Activated CD8-positive, alpha-beta T cell treated with anti-CD3 and anti-CD28 coated beads, Interleukin-2, amount 10 ng/mL, durations not matched to agents 7 days and 5 days (primary cell): ENCODE results near the gene F10. TPM values are rescaled to one million over a fixed set of nuclear protein-coding genes. Genes with fewer than 3 reads are reported as not detected.

ENCODE experiments used
- ATAC-seq: fragments of 150-1000 bp; cut with Tn5 transposase; one replicate; pipeline ENCODE4 v1.10.0; 2021; ENCODE audit warnings: moderate library complexity
- CTCF ChIA-PET: fragments of 350-600 bp; sonication (Branson Sonifier 250); formaldehyde crosslinking; loops from one replicate; lab custom pipeline; 2021; ENCODE audit warnings: antibody characterized with exemption; lab: Charles Lee
- POLR2A ChIA-PET: fragments of 350-600 bp; sonication (Branson Sonifier 250); formaldehyde crosslinking; loops from one replicate; lab custom pipeline; 2021; ENCODE audit warnings: antibody characterized with exemption; lab: Charles Lee
- DNase-seq: peaks from one replicate; pipeline ENCODE4 v3.0.0-alpha.2; 2020
- H3K27ac Mint-ChIP-seq: one replicate; pipeline ENCODE4 v1.8.0; 2021; ENCODE audit warnings: mild to moderate bottlenecking, mixed read lengths
- H3K27me3 Mint-ChIP-seq: one replicate; pipeline ENCODE4 v1.8.0; 2021; ENCODE audit warnings: low read depth, mixed read lengths
- H3K36me3 Mint-ChIP-seq: one replicate; pipeline ENCODE4 v1.8.0; 2021; ENCODE audit warnings: low read depth, mixed read lengths
- H3K4me1 Mint-ChIP-seq: one replicate; pipeline ENCODE4 v1.8.0; 2021; ENCODE audit warnings: low read depth, mixed read lengths
- H3K4me3 Mint-ChIP-seq: one replicate; pipeline ENCODE4 v1.8.0; 2021; ENCODE audit warnings: mild to moderate bottlenecking, mixed read lengths
- H3K9me3 Mint-ChIP-seq: one replicate; pipeline ENCODE4 v1.8.0; 2022; ENCODE audit warnings: mixed read lengths; ENCODE audit not compliant: insufficient read depth
- total RNA-seq, 2 experiments: library from RNA; stranded (reverse); gene quantifications; one replicate each; pipeline ENCODE4 v1.2.3, GENCODE V29; 2021

F10 gene
- total RNA-seq, 2 experiments from 2014 or later, result not detected

DNA sequence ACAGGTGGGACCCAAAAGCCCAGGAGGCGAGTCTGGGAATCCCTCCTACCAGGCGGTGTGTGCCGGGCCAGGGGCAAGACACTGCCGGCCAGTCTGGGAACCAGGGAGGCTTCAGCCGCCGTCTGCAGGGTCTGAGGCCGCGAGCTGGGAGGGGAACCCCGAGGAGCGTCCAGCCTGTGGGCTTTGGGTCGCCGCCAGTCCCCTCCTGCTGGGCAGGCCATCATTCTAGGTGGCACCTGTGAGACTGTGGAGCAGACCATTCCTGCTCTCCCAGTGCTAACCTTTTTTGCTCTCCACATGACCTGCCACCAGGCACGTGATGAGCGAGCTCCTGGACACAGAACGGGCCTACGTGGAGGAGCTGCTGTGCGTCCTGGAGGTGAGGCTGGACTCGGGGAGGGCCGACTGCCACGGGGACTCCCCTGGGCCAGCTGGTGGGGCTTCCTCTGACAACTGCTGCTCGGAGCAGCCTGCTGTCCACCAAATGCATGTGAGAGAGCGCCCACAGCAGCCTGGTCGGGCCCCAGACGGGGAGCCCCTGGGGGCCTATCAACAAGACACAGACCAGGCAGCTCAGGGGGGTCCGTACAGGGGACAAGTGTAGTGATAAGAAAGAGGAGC, 41.6 kb upstream of the F10 start:
- ChIA-PET POLR2A (no interaction called here), CTCF (no interaction called here)
- no peaks in the 10 kb centered on the region for H3K4me1 Mint-ChIP-seq
- H3K9me3 Mint-ChIP-seq, result no peaks in the 10 kb centered on the region
- ATAC-seq (no peak), DNase-seq (no peak)
- no peaks in the 10 kb centered on the region for H3K36me3 Mint-ChIP-seq
- no peaks in the 10 kb centered on the region for H3K27me3 Mint-ChIP-seq
- no peak overlapping the region for H3K4me3 Mint-ChIP-seq
- H3K27ac Mint-ChIP-seq, result no peak overlapping the region

DNA sequence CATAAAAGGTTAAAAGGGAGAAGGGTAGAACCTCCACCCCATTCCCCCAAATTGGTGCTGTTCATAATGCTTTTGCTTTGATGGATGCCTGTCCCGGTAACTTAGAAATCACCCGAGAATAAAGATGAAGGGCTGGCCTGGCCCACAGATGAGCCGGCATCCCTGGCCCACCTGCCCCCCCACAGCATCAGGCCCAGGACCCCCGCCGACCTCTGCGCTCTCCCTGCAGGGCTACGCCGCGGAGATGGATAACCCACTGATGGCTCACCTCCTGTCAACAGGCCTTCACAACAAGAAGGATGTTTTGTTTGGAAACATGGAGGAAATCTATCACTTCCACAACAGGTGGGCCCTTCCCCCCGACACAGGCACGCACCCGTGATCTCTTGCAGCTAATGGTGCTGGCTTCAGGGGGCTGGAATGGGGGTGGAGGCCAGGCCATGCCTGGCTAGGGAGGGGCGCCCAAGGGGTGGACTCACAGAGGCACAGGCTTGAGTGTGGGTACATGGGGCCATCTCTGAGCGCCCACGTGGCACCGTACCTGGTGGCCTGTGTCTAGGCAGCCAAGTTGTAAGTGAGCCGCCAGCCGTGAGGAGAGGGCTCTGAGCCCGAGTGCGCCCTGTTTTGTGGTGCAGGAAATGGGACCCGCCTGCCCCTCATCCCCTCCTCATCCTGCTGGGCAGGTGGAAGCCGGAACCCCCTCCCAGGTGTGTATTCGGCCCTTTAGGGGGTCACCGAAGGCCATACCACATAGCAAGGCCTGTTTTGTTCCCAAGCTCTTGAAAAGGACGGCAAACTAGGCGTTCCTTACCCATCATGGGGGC, 40.2 kb upstream of the F10 start:
- H3K4me3 Mint-ChIP-seq, result no peak overlapping the region
- CTCF ChIA-PET, result interaction anchor here (0.6 kb wide), 1 partner anchor 655 kb away, joined by 3 read pairs; no protein-coding TSS in a partner anchor
- DNase-seq (no peak), ATAC-seq (no peak)
- H3K9me3 Mint-ChIP-seq, result no peaks in the 10 kb centered on the region
- H3K27me3 Mint-ChIP-seq, result no peaks in the 10 kb centered on the region
- H3K36me3 Mint-ChIP-seq, result no peaks in the 10 kb centered on the region
- H3K4me1 Mint-ChIP-seq, result no peaks in the 10 kb centered on the region
- no peak overlapping the region for H3K27ac Mint-ChIP-seq
- POLR2A ChIA-PET, result no interaction called here

DNA sequence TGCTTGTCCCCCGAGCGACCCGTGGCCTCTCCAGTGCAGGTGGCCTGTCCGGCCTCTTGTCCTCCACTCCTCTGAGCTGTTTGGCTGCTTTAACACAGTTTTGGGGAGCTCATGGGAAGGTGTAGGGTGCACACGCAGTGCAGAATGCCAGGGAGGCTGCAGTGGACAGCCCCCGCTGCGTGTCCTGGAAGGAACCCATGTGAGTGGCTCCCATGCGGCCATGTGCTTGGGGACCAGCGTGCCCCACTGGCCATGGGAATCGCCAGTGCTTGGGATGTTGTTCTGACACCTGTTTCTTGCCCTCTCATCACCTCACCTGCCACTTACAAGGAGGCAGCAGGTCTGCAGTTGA, 39.6 kb upstream of the F10 start:
- ChIA-PET POLR2A (no interaction called here), CTCF (interaction anchor here (0.6 kb wide), 1 partner anchor 656 kb away, joined by 3 read pairs; no protein-coding TSS in a partner anchor)
- no peaks in the 10 kb centered on the region for H3K9me3 Mint-ChIP-seq
- no peaks in the 10 kb centered on the region for H3K4me1 Mint-ChIP-seq
- DNase-seq (no peak), ATAC-seq (no peak)
- no peaks in the 10 kb centered on the region for H3K36me3 Mint-ChIP-seq
- H3K27me3 Mint-ChIP-seq, result no peaks in the 10 kb centered on the region
- no peak overlapping the region for H3K4me3 Mint-ChIP-seq
- H3K27ac Mint-ChIP-seq, result no peak overlapping the region

DNA sequence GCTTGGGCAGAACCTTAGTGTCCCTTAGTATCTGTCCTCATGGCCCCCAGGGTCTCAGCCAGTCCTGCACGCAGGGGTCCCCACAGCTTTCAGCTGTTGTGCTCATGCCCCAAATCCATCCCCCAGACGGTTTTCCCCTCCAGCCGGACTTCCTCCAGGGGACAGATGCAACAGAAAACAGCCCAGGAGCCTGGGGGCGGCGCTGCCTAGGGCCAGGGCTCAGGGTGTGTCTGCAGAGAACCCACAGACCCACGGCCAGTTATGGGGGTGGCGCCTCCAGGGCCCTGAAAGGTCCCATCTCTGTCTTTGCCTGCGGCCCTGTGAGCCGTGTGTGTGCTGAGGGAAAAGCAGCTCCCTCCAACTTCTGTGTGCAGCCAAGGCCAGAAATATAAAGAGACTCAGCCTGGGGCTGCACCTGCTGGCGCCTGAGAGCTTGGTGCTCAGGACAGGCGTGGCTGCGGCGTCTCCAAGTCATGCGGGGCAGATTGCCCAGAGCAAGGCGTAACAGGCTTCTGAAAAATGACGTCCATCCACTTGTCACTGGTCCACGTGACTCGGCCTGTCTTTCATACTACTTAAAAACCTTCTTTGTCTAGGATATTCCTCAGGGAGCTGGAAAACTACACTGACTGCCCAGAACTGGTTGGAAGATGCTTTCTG, 39.1 kb upstream of the F10 start:
- DNase-seq (no peak), ATAC-seq (no peak)
- no peaks in the 10 kb centered on the region for H3K27me3 Mint-ChIP-seq
- H3K27ac Mint-ChIP-seq, result no peak overlapping the region
- H3K9me3 Mint-ChIP-seq, result no peaks in the 10 kb centered on the region
- no peaks in the 10 kb centered on the region for H3K36me3 Mint-ChIP-seq
- no peaks in the 10 kb centered on the region for H3K4me1 Mint-ChIP-seq
- no peak overlapping the region for H3K4me3 Mint-ChIP-seq
- ChIA-PET POLR2A (no interaction called here), CTCF (no interaction called here)

DNA sequence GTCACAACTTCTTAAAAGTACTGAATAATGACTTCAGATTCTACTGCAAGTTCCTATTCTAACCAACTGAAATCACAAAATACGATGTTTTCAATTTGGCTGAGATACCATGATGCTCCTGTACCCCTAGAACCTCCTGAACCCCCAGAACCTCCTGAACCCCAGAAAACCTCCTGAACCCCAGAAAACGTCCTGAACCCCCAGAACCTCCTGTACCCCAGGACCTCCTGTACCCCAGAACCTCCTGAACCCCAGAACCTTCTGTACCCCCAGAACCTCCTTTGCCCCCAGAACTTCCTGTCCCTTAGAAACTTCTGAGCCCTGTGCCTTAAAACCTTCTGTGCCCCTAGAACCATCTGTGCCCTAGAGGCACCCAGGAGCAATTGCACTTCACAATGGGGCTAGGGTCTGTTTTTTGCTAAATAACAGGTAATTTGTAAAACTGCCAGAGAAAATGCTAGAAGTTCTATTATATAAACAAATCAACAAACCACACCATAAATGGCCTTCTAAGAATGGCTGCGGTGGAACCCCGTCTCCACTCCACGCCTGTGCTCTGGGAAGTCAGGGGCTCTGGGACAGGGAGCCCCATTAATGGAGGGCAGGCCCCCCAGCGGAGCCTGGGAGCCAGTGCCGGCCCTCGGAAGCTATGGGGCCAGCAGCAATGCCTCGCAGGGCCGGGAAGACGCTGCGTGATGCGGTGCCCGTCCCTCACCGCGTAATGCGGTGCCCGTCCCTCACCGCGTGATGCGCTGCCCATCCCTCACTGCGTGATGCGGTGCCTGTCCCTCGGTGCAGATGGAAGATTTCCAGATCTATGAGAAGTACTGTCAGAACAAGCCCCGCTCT, 38.3 kb upstream of the F10 start:
- no peaks in the 10 kb centered on the region for H3K27me3 Mint-ChIP-seq
- no peaks in the 10 kb centered on the region for H3K36me3 Mint-ChIP-seq
- no peaks in the 10 kb centered on the region for H3K4me1 Mint-ChIP-seq
- H3K27ac Mint-ChIP-seq, result no peak overlapping the region
- no peaks in the 10 kb centered on the region for H3K9me3 Mint-ChIP-seq
- POLR2A ChIA-PET, result no interaction called here
- no peak overlapping the region for H3K4me3 Mint-ChIP-seq
- DNase-seq (no peak), ATAC-seq (no peak)
- CTCF ChIA-PET, result no interaction called here

DNA sequence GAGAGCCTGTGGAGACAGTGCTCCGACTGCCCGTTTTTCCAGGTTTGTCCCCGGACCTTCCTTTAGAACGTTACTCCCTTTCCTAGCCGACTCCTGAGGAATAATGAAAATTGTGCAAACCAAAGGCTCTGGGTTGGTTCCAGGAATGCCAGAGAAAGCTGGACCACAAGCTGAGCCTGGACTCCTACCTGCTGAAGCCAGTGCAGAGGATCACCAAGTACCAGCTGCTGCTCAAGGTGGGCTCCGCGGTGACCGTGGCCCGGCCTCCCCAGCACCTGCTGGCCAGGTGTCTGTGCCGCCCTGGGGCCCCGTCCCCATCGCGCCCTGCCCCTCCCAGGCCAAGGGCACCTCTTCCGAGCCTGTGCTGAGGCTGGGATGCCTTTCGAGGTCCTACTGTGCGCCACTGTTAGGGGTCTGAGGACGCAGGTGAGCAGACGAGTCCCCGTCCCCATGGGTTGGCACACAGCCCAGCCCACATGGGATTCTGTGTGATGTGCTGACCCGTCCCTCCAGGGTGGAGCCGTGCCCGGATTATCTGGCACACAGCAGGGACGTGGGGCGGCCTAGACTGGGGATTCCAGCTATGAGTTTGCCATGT, 37.6 kb upstream of the F10 start:
- POLR2A ChIA-PET, result no interaction called here
- H3K4me1 Mint-ChIP-seq, result no peaks in the 10 kb centered on the region

DNA sequence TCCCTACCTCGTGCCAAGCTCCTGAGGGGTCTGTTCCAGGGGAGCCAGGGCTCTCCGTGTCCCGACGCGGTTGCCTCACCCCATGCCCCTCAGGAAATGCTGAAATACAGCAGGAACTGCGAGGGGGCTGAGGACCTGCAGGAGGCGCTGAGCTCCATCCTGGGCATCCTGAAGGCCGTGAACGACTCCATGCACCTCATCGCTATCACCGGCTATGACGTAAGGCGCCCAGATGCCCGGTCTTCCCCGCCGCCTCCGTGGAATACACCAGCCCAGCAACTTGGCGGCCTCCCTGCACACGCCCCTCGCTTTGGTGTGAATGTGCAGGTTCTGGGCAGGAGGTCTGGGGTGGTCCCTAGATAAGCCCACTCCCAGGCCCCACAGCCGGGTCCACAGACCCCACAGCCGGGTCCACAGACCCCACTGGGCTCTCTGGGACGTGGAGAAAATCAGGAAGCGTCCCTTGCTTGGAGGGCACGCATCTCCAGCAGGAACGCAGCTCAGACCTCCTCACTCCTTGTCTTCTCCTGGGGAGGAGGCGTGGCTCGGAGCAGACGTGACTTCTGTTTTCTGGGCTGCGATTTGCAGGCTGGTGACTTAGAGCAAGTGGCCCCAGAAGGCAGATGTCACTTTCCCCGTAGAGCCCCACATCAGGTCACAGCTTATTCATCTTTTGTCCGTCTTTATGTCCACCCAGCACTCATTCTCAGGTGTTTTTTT, 36.4 kb upstream of the F10 start:
- H3K27ac Mint-ChIP-seq, result no peak overlapping the region
- H3K27me3 Mint-ChIP-seq, result no peaks in the 10 kb centered on the region
- no peaks in the 10 kb centered on the region for H3K4me1 Mint-ChIP-seq
- CTCF ChIA-PET, result no interaction called here
- no peak for DNase-seq
- no peaks in the 10 kb centered on the region for H3K9me3 Mint-ChIP-seq
- H3K4me3 Mint-ChIP-seq, result no peak overlapping the region
- ATAC-seq, result no peak
- no peaks in the 10 kb centered on the region for H3K36me3 Mint-ChIP-seq
- POLR2A ChIA-PET, result no interaction called here

More for the DNA sequence above, 37.6 kb upstream of the F10 start:
- CTCF ChIA-PET, result no interaction called here
- H3K4me3 Mint-ChIP-seq, result no peak overlapping the region
- no peaks in the 10 kb centered on the region for H3K27me3 Mint-ChIP-seq
- no peaks in the 10 kb centered on the region for H3K36me3 Mint-ChIP-seq
- no peak for DNase-seq
- no peaks in the 10 kb centered on the region for H3K9me3 Mint-ChIP-seq
- no peak overlapping the region for H3K27ac Mint-ChIP-seq
- no peak for ATAC-seq

DNA sequence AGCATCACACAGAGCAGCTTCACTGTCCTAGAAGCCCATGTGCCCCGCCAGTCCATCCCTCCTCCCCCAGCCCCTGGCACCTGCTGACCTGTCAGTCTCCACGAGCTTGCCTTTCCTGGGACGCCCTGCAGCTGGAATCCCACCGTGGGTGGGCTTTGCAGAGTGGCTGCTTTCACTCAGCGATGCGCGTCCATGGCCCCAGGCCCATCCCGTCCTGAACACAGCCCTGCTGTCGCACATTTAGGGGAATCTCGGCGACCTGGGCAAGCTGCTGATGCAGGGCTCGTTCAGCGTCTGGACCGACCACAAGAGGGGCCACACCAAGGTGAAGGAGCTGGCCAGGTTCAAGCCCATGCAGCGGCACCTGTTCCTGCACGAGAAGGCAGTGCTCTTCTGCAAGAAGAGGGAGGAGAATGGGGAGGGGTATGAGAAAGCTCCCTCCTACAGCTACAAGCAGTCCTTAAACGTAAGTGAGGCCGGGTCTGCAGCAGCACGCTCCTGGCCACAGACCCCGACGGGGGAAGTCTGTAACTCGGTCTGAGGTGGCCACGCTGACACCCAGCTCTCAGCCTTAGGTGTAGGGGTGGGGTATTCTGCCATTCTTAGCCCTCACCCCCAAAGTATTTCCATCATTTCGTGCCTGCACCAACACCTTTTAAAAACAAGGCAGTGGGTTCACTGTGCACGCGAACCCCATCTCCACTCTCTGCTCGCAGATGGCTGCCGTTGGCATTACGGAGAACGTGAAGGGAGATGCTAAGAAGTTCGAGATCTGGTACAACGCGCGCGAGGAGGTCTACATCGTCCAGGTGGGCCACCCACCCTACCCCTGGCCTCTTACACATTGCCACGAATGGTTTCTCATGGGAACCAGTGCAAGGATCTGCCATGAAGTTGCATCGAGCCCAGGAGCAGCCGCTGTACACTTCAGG, 35.3 kb upstream of the F10 start:
- Mint-ChIP-seq H3K36me3 (no peaks in the 10 kb centered on the region), H3K4me3 (no peak overlapping the region), H3K9me3 (no peaks in the 10 kb centered on the region), H3K4me1 (no peaks in the 10 kb centered on the region), H3K27ac (no peak overlapping the region), H3K27me3 (no peaks in the 10 kb centered on the region)
- ATAC-seq (no peak), DNase-seq (no peak)
- CTCF ChIA-PET, result no interaction called here
- POLR2A ChIA-PET, result no interaction called here

DNA sequence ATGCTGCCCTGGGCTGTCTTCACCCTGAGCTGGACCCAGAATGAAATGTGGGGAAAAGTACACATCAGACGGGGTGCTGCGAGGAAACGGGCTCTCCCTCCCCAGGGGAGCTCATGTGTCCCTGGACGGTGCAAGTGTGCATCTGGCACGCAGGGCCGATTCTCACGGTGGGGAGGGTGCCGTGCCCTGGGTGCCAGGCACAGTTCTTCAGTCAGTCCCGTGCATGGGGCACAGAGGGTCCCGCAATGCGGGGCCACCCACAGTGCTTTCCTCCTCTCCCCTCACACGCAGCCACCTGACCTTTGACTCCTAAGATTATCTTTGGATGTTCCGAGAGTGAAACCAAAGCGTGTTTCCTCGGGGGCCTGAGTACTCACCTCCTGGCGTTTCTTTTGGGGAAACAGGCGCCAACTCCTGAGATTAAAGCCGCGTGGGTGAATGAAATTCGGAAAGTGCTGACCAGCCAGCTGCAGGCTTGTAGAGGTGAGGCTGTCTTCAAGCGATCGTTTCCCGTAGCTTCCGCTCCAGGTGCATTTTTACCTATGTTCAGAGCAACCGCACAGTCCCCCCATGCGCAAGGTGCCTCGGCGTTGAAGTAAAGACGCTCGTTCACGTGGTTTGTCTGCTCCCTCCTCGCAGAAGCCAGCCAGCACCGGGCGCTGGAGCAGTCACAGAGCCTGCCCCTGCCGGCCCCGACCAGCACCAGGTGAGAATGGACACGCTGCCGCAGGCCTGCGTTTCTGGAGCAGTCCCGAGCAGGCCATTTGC, 34.5 kb upstream of the F10 start:
- no peak overlapping the region for H3K27ac Mint-ChIP-seq
- ATAC-seq (no peak), DNase-seq (no peak)
- no peak overlapping the region for H3K4me3 Mint-ChIP-seq
- no peaks in the 10 kb centered on the region for H3K36me3 Mint-ChIP-seq
- H3K27me3 Mint-ChIP-seq, result no peaks in the 10 kb centered on the region
- CTCF ChIA-PET, result no interaction called here
- no peaks in the 10 kb centered on the region for H3K9me3 Mint-ChIP-seq
- POLR2A ChIA-PET, result no interaction called here
- H3K4me1 Mint-ChIP-seq, result no peaks in the 10 kb centered on the region

DNA sequence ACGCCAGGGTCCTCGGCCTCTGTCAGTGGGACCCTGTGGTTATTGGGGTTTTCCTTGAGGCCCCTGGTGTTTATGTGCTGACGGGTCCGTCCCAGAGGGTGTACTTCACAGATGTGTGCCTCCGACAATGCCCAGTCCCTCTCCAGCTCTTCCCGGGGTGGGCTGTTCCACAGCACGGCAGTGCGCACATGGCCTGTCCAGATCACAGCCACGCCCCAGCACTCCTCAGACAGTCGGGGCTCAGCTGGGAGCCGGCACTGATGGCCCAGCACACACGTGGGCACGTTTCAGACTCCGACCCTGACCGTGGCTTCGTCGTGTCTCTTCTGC, 33.9 kb upstream of the F10 start:
- Mint-ChIP-seq H3K9me3 (no peaks in the 10 kb centered on the region), H3K4me3 (no peak overlapping the region), H3K27ac (no peak overlapping the region), H3K36me3 (no peaks in the 10 kb centered on the region), H3K27me3 (no peaks in the 10 kb centered on the region), H3K4me1 (no peaks in the 10 kb centered on the region)
- ChIA-PET CTCF (no interaction called here), POLR2A (no interaction called here)
- no peak for DNase-seq
- ATAC-seq, result no peak
